Panc1 (cell line): ENCODE results near the gene GADD45G. TPM values are rescaled to one million over a fixed set of nuclear protein-coding genes. Genes with fewer than 3 reads are reported as not detected.

Experiments
- ATAC-seq: fragments of 200-7000 bp; cut with Tn5 transposase; 2 replicates; pipeline ENCODE4 v1.9.1; 2020; ENCODE audit warnings: mild to moderate bottlenecking, moderate library complexity
- BruUV-seq: library from RNA; stranded (reverse); fragments of 400-500 nt; replicated peaks from 2 replicates; lab custom pipeline; 2021; lab: Mats Ljungman, UMichigan
- CTCF ChIA-PET: fragments of 300-600 bp; sonication (Branson Sonifier 250); formaldehyde crosslinking; loops from one replicate; lab custom pipeline; 2022; ENCODE audit warnings: antibody characterized with exemption; lab: Charles Lee
- POLR2A ChIA-PET: fragments of 300-600 bp; sonication (Branson Sonifier 250); formaldehyde crosslinking; loops from one replicate; lab custom pipeline; 2022; ENCODE audit warnings: antibody characterized with exemption; lab: Charles Lee
- DNase-seq: peaks from one replicate; pipeline ENCODE4 v3.0.0-alpha.2; 2010; ENCODE audit warnings: low read depth, low spot score
- H3K27ac ChIP-seq: 2 replicates; pipeline ENCODE4 v1.5.1; 2011; ENCODE audit warnings: mild to moderate bottlenecking, low read length, inconsistent platforms
- H3K27me3 ChIP-seq: fragments of 200-500 bp; sonication (Bioruptor generic); 2 replicates; pipeline ENCODE4 v1.6.0; 2014; ENCODE audit warnings: low read length, inconsistent platforms; ENCODE audit not compliant: control insufficient read depth, insufficient read depth
- H3K36me3 ChIP-seq: fragments of 200-500 bp; sonication (Bioruptor generic); 2 replicates; pipeline ENCODE4 v1.5.1; 2014; ENCODE audit warnings: inconsistent platforms, mild to moderate bottlenecking, low read length, moderate library complexity; ENCODE audit not compliant: control insufficient read depth, insufficient read depth
- H3K4me1 ChIP-seq: 2 replicates; pipeline ENCODE4 v1.5.1; 2011; ENCODE audit warnings: inconsistent platforms, mild to moderate bottlenecking, low read length, moderate library complexity; ENCODE audit not compliant: control insufficient read depth, insufficient read depth
- H3K4me3 ChIP-seq, 2 experiments: 2 replicates each; pipeline ENCODE4 v1.5.1; 2011 to 2012; ENCODE audit warnings: low read depth in 2 of 2, low read length in 2 of 2, mild to moderate bottlenecking in 2 of 2, inconsistent platforms in 1 of 2, moderate library complexity in 1 of 2
- H3K9me3 ChIP-seq: fragments of 200-500 bp; sonication (Bioruptor generic); 2 replicates; pipeline ENCODE4 v1.5.1; 2014; ENCODE audit warnings: low read depth, mild to moderate bottlenecking, inconsistent platforms, low read length, moderate library complexity; ENCODE audit not compliant: control insufficient read depth, insufficient read depth
- POLR2AphosphoS5 ChIP-seq: IDR thresholded peaks from 2 replicates; pipeline ENCODE4 v1.6.1; 2012; ENCODE audit warnings: mild to moderate bottlenecking, low read depth, low read length, moderate library complexity
- SIN3A ChIP-seq: IDR thresholded peaks from 2 replicates; pipeline ENCODE4 v1.6.1; 2012; ENCODE audit warnings: low read depth, mild to moderate bottlenecking, low read length, moderate library complexity, borderline replicate concordance; ENCODE audit not compliant: insufficient read depth
- TCF7L2 ChIP-seq: IDR thresholded peaks from 2 replicates; pipeline ENCODE4 v1.6.1; 2011; ENCODE audit warnings: mild to moderate bottlenecking, low read depth, low read length, inconsistent platforms
- in situ Hi-C: cut with HindIII; loops from 2 replicates; pipeline ENCODE4 v1.10.0; 2016; ENCODE audit warnings: low sequenced_read_pairs, low pct_unique_long_range_greater_than_20kb
- intact Hi-C: fragments of 100-400 bp; cut with micrococcal nuclease; formaldehyde crosslinking; loops from one replicate; pipeline ENCODE4 v1.10.0; 2022; ENCODE audit not compliant: unreplicated experiment
- total RNA-seq: library from RNA; stranded (reverse); gene quantifications from one replicate; pipeline ENCODE4 v1.2.1, GENCODE V29; 2021; ENCODE audit not compliant: unreplicated experiment
- TF ChIP-seq, protein P1 (sequence below): fragments of 450-650 bp; IDR thresholded peaks from 2 replicates; pipeline ENCODE4 v1.5.1; 2017; ENCODE audit warnings: mild to moderate bottlenecking
- TF ChIP-seq, protein P2 (sequence below), 2 experiments: IDR thresholded peaks; 2 replicates each; pipeline ENCODE4 v1.6.1; 2011 to 2012; ENCODE audit warnings: low read depth in 2 of 2, control low read depth in 1 of 2, low read length in 1 of 2, mild to moderate bottlenecking in 1 of 2, moderate library complexity in 1 of 2; ENCODE audit not compliant: insufficient read depth in 1 of 2

The GADD45G gene
- total RNA-seq, 1 experiment from 2014 or later: 1.2 TPM

DNA sequence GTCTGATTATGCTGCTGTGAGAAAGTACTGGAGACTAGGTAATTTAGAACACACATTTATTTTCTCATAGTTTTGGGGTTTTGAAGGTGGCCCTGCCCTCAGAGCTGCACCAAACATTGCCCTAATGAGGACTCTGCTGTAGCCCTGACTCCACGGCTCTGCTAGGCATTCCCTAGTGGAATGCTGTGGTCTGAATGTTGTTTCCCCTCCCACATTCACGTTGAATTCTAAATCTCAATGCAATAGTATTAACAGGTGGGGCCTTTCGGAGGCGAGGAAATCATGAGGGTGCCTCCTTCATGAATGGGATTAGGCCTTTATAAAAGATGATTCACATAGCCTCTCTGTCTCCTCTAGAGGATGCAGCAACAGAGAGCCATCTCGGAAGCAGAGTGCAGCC, 25.7 kb downstream of the GADD45G start:
- Histone ChIP-seq H3K9me3 (no peaks in the 10 kb centered on the region), H3K4me1 (no peaks in the 10 kb centered on the region), H3K36me3 (no peaks in the 10 kb centered on the region), H3K27me3 (no peaks in the 10 kb centered on the region; the same call in 1 of the 2 replicates), H3K27ac (no peak overlapping the region), H3K4me3 (no peak overlapping the region)
- BruUV-seq: no TSS peak
- TF ChIP-seq TCF7L2: no peak
- TF ChIP-seq, protein P1, sequence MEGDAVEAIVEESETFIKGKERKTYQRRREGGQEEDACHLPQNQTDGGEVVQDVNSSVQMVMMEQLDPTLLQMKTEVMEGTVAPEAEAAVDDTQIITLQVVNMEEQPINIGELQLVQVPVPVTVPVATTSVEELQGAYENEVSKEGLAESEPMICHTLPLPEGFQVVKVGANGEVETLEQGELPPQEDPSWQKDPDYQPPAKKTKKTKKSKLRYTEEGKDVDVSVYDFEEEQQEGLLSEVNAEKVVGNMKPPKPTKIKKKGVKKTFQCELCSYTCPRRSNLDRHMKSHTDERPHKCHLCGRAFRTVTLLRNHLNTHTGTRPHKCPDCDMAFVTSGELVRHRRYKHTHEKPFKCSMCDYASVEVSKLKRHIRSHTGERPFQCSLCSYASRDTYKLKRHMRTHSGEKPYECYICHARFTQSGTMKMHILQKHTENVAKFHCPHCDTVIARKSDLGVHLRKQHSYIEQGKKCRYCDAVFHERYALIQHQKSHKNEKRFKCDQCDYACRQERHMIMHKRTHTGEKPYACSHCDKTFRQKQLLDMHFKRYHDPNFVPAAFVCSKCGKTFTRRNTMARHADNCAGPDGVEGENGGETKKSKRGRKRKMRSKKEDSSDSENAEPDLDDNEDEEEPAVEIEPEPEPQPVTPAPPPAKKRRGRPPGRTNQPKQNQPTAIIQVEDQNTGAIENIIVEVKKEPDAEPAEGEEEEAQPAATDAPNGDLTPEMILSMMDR: no peak
- no peak for TF ChIP-seq POLR2AphosphoS5
- no peak for TF ChIP-seq SIN3A
- TF ChIP-seq, protein P2, sequence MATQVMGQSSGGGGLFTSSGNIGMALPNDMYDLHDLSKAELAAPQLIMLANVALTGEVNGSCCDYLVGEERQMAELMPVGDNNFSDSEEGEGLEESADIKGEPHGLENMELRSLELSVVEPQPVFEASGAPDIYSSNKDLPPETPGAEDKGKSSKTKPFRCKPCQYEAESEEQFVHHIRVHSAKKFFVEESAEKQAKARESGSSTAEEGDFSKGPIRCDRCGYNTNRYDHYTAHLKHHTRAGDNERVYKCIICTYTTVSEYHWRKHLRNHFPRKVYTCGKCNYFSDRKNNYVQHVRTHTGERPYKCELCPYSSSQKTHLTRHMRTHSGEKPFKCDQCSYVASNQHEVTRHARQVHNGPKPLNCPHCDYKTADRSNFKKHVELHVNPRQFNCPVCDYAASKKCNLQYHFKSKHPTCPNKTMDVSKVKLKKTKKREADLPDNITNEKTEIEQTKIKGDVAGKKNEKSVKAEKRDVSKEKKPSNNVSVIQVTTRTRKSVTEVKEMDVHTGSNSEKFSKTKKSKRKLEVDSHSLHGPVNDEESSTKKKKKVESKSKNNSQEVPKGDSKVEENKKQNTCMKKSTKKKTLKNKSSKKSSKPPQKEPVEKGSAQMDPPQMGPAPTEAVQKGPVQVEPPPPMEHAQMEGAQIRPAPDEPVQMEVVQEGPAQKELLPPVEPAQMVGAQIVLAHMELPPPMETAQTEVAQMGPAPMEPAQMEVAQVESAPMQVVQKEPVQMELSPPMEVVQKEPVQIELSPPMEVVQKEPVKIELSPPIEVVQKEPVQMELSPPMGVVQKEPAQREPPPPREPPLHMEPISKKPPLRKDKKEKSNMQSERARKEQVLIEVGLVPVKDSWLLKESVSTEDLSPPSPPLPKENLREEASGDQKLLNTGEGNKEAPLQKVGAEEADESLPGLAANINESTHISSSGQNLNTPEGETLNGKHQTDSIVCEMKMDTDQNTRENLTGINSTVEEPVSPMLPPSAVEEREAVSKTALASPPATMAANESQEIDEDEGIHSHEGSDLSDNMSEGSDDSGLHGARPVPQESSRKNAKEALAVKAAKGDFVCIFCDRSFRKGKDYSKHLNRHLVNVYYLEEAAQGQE (IDR thresholded peaks at IDR 0.05; ENCODE audit: insufficient read depth in 1 of 2, low read depth in 2 of 2, low read length in 1 of 2): no peak
- POLR2A ChIA-PET: interaction anchor here (0.7 kb wide), 1 partner anchor 370 kb away, joined by 3 read pairs; no protein-coding TSS in a partner anchor
- no peak for DNase-seq
- CTCF ChIA-PET: no interaction called here
- in situ Hi-C loops (no loop called here), intact Hi-C loops (no loop called here)
- no peak for ATAC-seq

DNA sequence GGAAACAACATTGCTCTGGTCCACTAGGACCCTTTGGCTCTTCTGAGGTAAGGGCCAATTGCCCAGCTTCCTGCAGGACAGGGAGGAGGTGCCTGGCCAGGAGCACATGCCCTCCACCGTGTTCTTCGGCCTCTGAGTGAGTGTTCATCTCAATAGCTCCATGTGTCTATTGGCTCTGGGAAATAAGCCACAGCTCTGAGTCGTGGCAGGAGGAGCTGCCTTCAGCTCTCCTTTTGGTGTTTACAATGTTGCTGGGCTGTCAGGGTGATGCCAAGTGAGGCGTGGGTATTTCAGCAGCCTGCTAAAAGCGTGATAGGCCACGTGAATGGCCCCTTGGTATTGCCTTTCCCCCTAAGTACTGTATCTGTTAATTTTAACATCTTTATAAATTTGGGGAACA, 26.6 kb downstream of the GADD45G start:
- ChIA-PET CTCF (no interaction called here), POLR2A (no interaction called here)
- H3K4me1 ChIP-seq: no peaks in the 10 kb centered on the region
- in situ Hi-C loops: no loop called here
- DNase-seq (no peak), ATAC-seq (no peak)
- no peaks in the 10 kb centered on the region for H3K9me3 ChIP-seq
- intact Hi-C loops: no loop called here
- TF ChIP-seq POLR2AphosphoS5 (no peak), SIN3A (no peak)
- no peaks in the 10 kb centered on the region; the same call in 1 of the 2 replicates for H3K27me3 ChIP-seq
- H3K36me3 ChIP-seq: no peaks in the 10 kb centered on the region
- H3K27ac ChIP-seq: no peak overlapping the region
- no peak overlapping the region for H3K4me3 ChIP-seq
- BruUV-seq: no TSS peak

DNA sequence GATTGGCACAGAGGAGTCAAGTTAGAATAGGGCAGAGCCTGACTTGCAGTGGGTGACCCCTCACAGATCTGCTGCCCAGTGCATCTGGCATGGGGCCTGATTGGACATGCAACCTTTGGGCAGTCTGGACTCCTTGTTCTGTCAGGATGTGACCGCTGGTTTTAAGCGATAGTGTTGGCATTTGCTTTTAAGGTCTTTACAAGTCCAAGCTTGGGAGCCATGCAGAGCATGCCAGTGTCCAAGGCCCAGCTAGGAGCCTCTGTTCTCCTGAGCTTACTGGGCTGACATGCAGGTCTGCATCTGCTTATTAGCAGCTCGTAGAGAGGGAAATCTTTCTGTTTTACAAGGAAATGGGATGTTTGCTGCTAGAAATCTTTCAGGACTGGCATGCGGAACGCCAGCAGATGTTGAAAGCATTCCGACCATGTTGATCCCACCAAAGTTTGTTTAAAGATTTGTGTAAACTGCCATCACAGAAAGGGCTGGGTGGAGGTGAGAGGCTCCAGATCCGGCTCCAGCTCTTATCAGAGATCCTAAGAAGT, 27.5 kb downstream of the GADD45G start:
- H3K4me1 ChIP-seq: no peaks in the 10 kb centered on the region
- CTCF ChIA-PET: no interaction called here

More for the DNA sequence above, 27.5 kb downstream of the GADD45G start:
- no peak for DNase-seq
- intact Hi-C loops: no loop called here
- POLR2A ChIA-PET: no interaction called here
- H3K36me3 ChIP-seq: no peaks in the 10 kb centered on the region
- in situ Hi-C loops: no loop called here
- no peaks in the 10 kb centered on the region for H3K9me3 ChIP-seq
- no TSS peak for BruUV-seq
- H3K4me3 ChIP-seq: no peak overlapping the region
- TF ChIP-seq, protein P1: no peak
- TF ChIP-seq TCF7L2 (no peak), SIN3A (no peak), POLR2AphosphoS5 (no peak)
- TF ChIP-seq, protein P2 (IDR thresholded peaks at IDR 0.05; ENCODE audit: insufficient read depth in 1 of 2, low read depth in 2 of 2, low read length in 1 of 2): no peak
- ATAC-seq: no peak
- H3K27me3 ChIP-seq: no peaks in the 10 kb centered on the region; the same call in 1 of the 2 replicates
- no peak overlapping the region for H3K27ac ChIP-seq
